CD8-positive, alpha-beta memory T cell (primary cell): ENCODE measurements around the gene BIRC7. TPM values are rescaled to one million over a fixed set of nuclear protein-coding genes. Genes with fewer than 3 reads are reported as not detected.

Experiments used
- CTCF ChIA-PET: fragments of 350-600 bp; sonication (Branson Sonifier 250); formaldehyde crosslinking; loops from one replicate; lab custom pipeline; 2021; ENCODE audit warnings: antibody characterized with exemption; lab: Charles Lee
- POLR2A ChIA-PET: fragments of 350-600 bp; sonication (Branson Sonifier 250); formaldehyde crosslinking; loops from one replicate; lab custom pipeline; 2021; ENCODE audit warnings: antibody characterized with exemption; lab: Charles Lee
- DNase-seq, 5 donors: peaks; one replicate each; pipeline versions ENCODE4 v3.0.0 to v3.0.0-alpha.2; 2020 to 2022; ENCODE audit warnings: mixed read lengths in 1 of 5
- H3K27ac ChIP-seq: one replicate; pipeline ENCODE4 v1.7.0; 2013; ENCODE audit warnings: low read depth, mild to moderate bottlenecking, low read length, moderate library complexity
- H3K27me3 ChIP-seq: 2 replicates; pipeline ENCODE4 v1.7.0; 2013; ENCODE audit warnings: low read length, mild to moderate bottlenecking; ENCODE audit not compliant: insufficient read depth, poor library complexity, severe bottlenecking
- H3K36me3 ChIP-seq: 2 replicates; pipeline ENCODE4 v1.7.0; 2013; ENCODE audit warnings: mild to moderate bottlenecking, low read length, moderate library complexity; ENCODE audit not compliant: insufficient read depth
- H3K4me1 ChIP-seq: 2 replicates; pipeline ENCODE4 v1.7.0; 2013; ENCODE audit warnings: mild to moderate bottlenecking, low read length, moderate library complexity; ENCODE audit not compliant: insufficient read depth
- H3K4me3 ChIP-seq: 2 replicates; pipeline ENCODE4 v1.7.0; 2013; ENCODE audit warnings: mild to moderate bottlenecking, low read length
- H3K9me3 ChIP-seq: 2 replicates; pipeline ENCODE4 v1.7.0; 2013; ENCODE audit warnings: mild to moderate bottlenecking, low read length
- H3K27ac Mint-ChIP-seq, 8 donors: one replicate each; pipeline ENCODE4 v1.8.0; 2020 to 2021; ENCODE audit warnings: mixed read lengths in 8 of 8, mild to moderate bottlenecking in 6 of 8, inconsistent platforms in 3 of 8, moderate library complexity in 3 of 8
- H3K27me3 Mint-ChIP-seq, 2 donors: one replicate each; pipeline ENCODE4 v1.8.0; 2020 to 2021; ENCODE audit warnings: mixed read lengths in 2 of 2, mild to moderate bottlenecking in 1 of 2, moderate library complexity in 1 of 2
- H3K36me3 Mint-ChIP-seq, 3 donors: one replicate each; pipeline ENCODE4 v1.8.0; 2020 to 2021; ENCODE audit warnings: mixed read lengths in 3 of 3, inconsistent platforms in 1 of 3, mild to moderate bottlenecking in 1 of 3
- H3K4me1 Mint-ChIP-seq, 3 donors: one replicate each; pipeline ENCODE4 v1.8.0; 2020 to 2021; ENCODE audit warnings: mixed read lengths in 3 of 3, inconsistent platforms in 1 of 3, mild to moderate bottlenecking in 1 of 3
- H3K4me3 Mint-ChIP-seq, 7 donors: one replicate each; pipeline ENCODE4 v1.8.0; 2020 to 2021; ENCODE audit warnings: mixed read lengths in 7 of 7, mild to moderate bottlenecking in 6 of 7, moderate library complexity in 4 of 7, inconsistent platforms in 2 of 7
- H3K9me3 Mint-ChIP-seq, 5 donors: one replicate each; pipeline ENCODE4 v1.8.0; 2020 to 2022; ENCODE audit warnings: mixed read lengths in 5 of 5, mild to moderate bottlenecking in 3 of 5, moderate library complexity in 2 of 5, inconsistent platforms in 1 of 5
- polyA plus RNA-seq: library from polyadenylated mRNA; unstranded; fragments of 300-500 nt; fragmentation: Illumina TruSeq; gene quantifications from one replicate; pipeline ENCODE4 v1.2.3, GENCODE V29; 2021
- total RNA-seq, 2 experiments: library from RNA; stranded (reverse); gene quantifications; one replicate each; pipeline ENCODE4 v1.2.3, GENCODE V29; 2021

Gene BIRC7
- total and polyA plus RNA-seq, 3 experiments from 2014 or later, result not detected

- ChIA-PET POLR2A (no interaction called here), CTCF (interaction anchor here (2.5 kb wide), 1 partner anchor 31 kb away, joined by 6 read pairs; no protein-coding TSS in a partner anchor)
- H3K27me3 ChIP-seq, result peaks cover 28% of the 10 kb centered on the region
- H3K9me3 ChIP-seq, result no peaks in the 10 kb centered on the region
- H3K9me3 Mint-ChIP-seq, result no peaks in the 10 kb centered on the region
- peak overlapping the region in 2 of 7 donors; percentile 20 to 32 for H3K4me3 Mint-ChIP-seq
- H3K27ac Mint-ChIP-seq, result no peak overlapping the region
- peaks cover 37 to 76% of the 10 kb centered on the region in 2 donors for H3K27me3 Mint-ChIP-seq
- no peaks in the 10 kb centered on the region for H3K4me1 ChIP-seq
- H3K4me3 ChIP-seq, result no peak overlapping the region
- no peaks in the 10 kb centered on the region for H3K36me3 ChIP-seq
- H3K36me3 Mint-ChIP-seq, result peaks cover 0 to 3% (median 0%) of the 10 kb centered on the region in 3 donors
- no peak overlapping the region for H3K27ac ChIP-seq
- DNase-seq, result no peak
- H3K4me1 Mint-ChIP-seq, result peaks cover 5 to 12% (median 9%) of the 10 kb centered on the region in 3 donors
These were observed 17.9 kb downstream of the BIRC7 start for GRCh38 chr20:63253438-63254231.

GRCh38 chr20:63254232-63254605 is 18.5 kb downstream of the BIRC7 start, which contains the start of gene NKAIN4:
Gene NKAIN4 (minus strand): TSS chr20:63254463. CDS start chr20:63254450, 13 bp downstream.
- DNase-seq, result no peak
- ChIA-PET POLR2A (no interaction called here), CTCF (interaction anchor here (2.5 kb wide), 1 partner anchor 31 kb away, joined by 6 read pairs; no protein-coding TSS in a partner anchor)
- Mint-ChIP-seq H3K9me3 (no peaks in the 10 kb centered on the region), H3K4me1 (peaks cover 5 to 12% (median 9%) of the 10 kb centered on the region in 3 donors), H3K27me3 (peaks cover 33 to 70% of the 10 kb centered on the region in 2 donors), H3K27ac (no peak within 1 kb of the TSS), H3K36me3 (peaks cover 0 to 3% (median 0%) of the 10 kb centered on the region in 3 donors), H3K4me3 (peak within 1 kb of the TSS in 4 of 7 donors; percentile 23 to 41 (median 36))
- H3K4me3 ChIP-seq, result no peak within 1 kb of the TSS
- H3K9me3 ChIP-seq, result no peaks in the 10 kb centered on the region
- H3K36me3 ChIP-seq, result no peaks in the 10 kb centered on the region
- no peak within 1 kb of the TSS for H3K27ac ChIP-seq
- H3K27me3 ChIP-seq, result peaks cover 28% of the 10 kb centered on the region
- no peaks in the 10 kb centered on the region for H3K4me1 ChIP-seq

- peaks cover 5 to 12% (median 9%) of the 10 kb centered on the region in 3 donors for H3K4me1 Mint-ChIP-seq
- Histone ChIP-seq H3K27me3 (peaks cover 25% of the 10 kb centered on the region), H3K27ac (no peak overlapping the region), H3K4me1 (no peaks in the 10 kb centered on the region), H3K4me3 (no peak overlapping the region), H3K36me3 (no peaks in the 10 kb centered on the region), H3K9me3 (no peaks in the 10 kb centered on the region)
- no peak for DNase-seq
- no peaks in the 10 kb centered on the region for H3K9me3 Mint-ChIP-seq
- CTCF ChIA-PET, result interaction anchor here (2.5 kb wide), 1 partner anchor 32 kb away, joined by 6 read pairs; no protein-coding TSS in a partner anchor
- H3K36me3 Mint-ChIP-seq, result peaks cover 0 to 3% (median 0%) of the 10 kb centered on the region in 3 donors
- POLR2A ChIA-PET, result no interaction called here
- H3K27ac Mint-ChIP-seq, result no peak overlapping the region
- peaks cover 33 to 64% of the 10 kb centered on the region in 2 donors for H3K27me3 Mint-ChIP-seq
- peak overlapping the region in 3 of 7 donors; percentile 23 to 41 (median 39) for H3K4me3 Mint-ChIP-seq
These were observed 19.1 kb downstream of the BIRC7 start for GRCh38 chr20:63254606-63255384.

GRCh38 chr20:63255931-63256704 is 20.4 kb downstream of the BIRC7 start:
- Mint-ChIP-seq H3K4me1 (peaks cover 5 to 12% (median 9%) of the 10 kb centered on the region in 3 donors), H3K27me3 (peaks cover 33 to 54% of the 10 kb centered on the region in 2 donors), H3K9me3 (no peaks in the 10 kb centered on the region), H3K4me3 (no peak overlapping the region), H3K36me3 (peaks cover 0 to 3% (median 0%) of the 10 kb centered on the region in 3 donors), H3K27ac (peak overlapping the region in 1 of 8 donors; percentile 56)
- Histone ChIP-seq H3K27me3 (peaks cover 25% of the 10 kb centered on the region), H3K4me1 (no peaks in the 10 kb centered on the region), H3K27ac (no peak overlapping the region), H3K9me3 (no peaks in the 10 kb centered on the region), H3K4me3 (no peak overlapping the region), H3K36me3 (no peaks in the 10 kb centered on the region)
- DNase-seq, result no peak
- POLR2A ChIA-PET, result no interaction called here
- CTCF ChIA-PET, result interaction anchor here (2.5 kb wide), 1 partner anchor 33 kb away, joined by 6 read pairs; no protein-coding TSS in a partner anchor

- Histone ChIP-seq H3K4me1 (no peaks in the 10 kb centered on the region), H3K36me3 (no peaks in the 10 kb centered on the region), H3K9me3 (no peaks in the 10 kb centered on the region), H3K27ac (no peak overlapping the region), H3K4me3 (no peak overlapping the region), H3K27me3 (peaks cover 25% of the 10 kb centered on the region)
- H3K36me3 Mint-ChIP-seq, result peaks cover 0 to 3% (median 0%) of the 10 kb centered on the region in 3 donors
- H3K27ac Mint-ChIP-seq, result no peak overlapping the region
- no peaks in the 10 kb centered on the region for H3K9me3 Mint-ChIP-seq
- POLR2A ChIA-PET, result no interaction called here
- H3K4me1 Mint-ChIP-seq, result peaks cover 7 to 12% (median 9%) of the 10 kb centered on the region in 3 donors
- CTCF ChIA-PET, result no interaction called here
- no peak for DNase-seq
- no peak overlapping the region for H3K4me3 Mint-ChIP-seq
- H3K27me3 Mint-ChIP-seq, result peaks cover 25 to 52% of the 10 kb centered on the region in 2 donors
These were observed 21.2 kb downstream of the BIRC7 start for GRCh38 chr20:63256954-63257353.

GRCh38 chr20:63257629-63258028 is 21.9 kb downstream of the BIRC7 start:
- no peak overlapping the region for H3K27ac Mint-ChIP-seq
- H3K4me1 Mint-ChIP-seq, result peaks cover 10 to 16% (median 13%) of the 10 kb centered on the region in 3 donors
- peaks cover 0 to 3% (median 0%) of the 10 kb centered on the region in 3 donors for H3K36me3 Mint-ChIP-seq
- H3K9me3 ChIP-seq, result no peaks in the 10 kb centered on the region
- no peak overlapping the region for H3K4me3 Mint-ChIP-seq
- ChIA-PET CTCF (no interaction called here), POLR2A (no interaction called here)
- H3K4me1 ChIP-seq, result no peaks in the 10 kb centered on the region
- H3K27me3 ChIP-seq, result peaks cover 21% of the 10 kb centered on the region
- H3K27me3 Mint-ChIP-seq, result peaks cover 21 to 45% of the 10 kb centered on the region in 2 donors
- H3K9me3 Mint-ChIP-seq, result no peaks in the 10 kb centered on the region
- no peaks in the 10 kb centered on the region for H3K36me3 ChIP-seq
- no peak overlapping the region for H3K4me3 ChIP-seq
- no peak overlapping the region for H3K27ac ChIP-seq
- DNase-seq, result no peak

- H3K36me3 Mint-ChIP-seq, result peaks cover 0 to 3% (median 0%) of the 10 kb centered on the region in 3 donors
- Histone ChIP-seq H3K9me3 (no peaks in the 10 kb centered on the region), H3K27ac (no peak overlapping the region), H3K27me3 (peaks cover 15% of the 10 kb centered on the region), H3K4me3 (no peak overlapping the region), H3K36me3 (no peaks in the 10 kb centered on the region), H3K4me1 (no peaks in the 10 kb centered on the region)
- ChIA-PET POLR2A (no interaction called here), CTCF (no interaction called here)
- H3K4me3 Mint-ChIP-seq, result no peak overlapping the region
- H3K4me1 Mint-ChIP-seq, result peaks cover 6 to 9% (median 8%) of the 10 kb centered on the region in 3 donors
- no peaks in the 10 kb centered on the region for H3K9me3 Mint-ChIP-seq
- no peak overlapping the region for H3K27ac Mint-ChIP-seq
- H3K27me3 Mint-ChIP-seq, result peaks cover 19 to 43% of the 10 kb centered on the region in 2 donors
- no peak for DNase-seq
These were observed 23.1 kb downstream of the BIRC7 start for GRCh38 chr20:63258781-63259180.
